ENCODE results near the gene SCGB1C2.

SCGB1C2 gene

GRCh38 chr17:173166-173911 is 36.0 kb downstream of the SCGB1C2 start:
- no peak for DNase-seq

- peak; percentile 39 for DNase-seq
These were observed 39.8 kb downstream of the SCGB1C2 start for GRCh38 chr17:177155-177554.

- DNase-seq = no peak
These were observed 40.4 kb downstream of the SCGB1C2 start for GRCh38 chr17:177762-178161.

GRCh38 chr17:178292-179065 is 41.1 kb downstream of the SCGB1C2 start:
- DNase-seq = no peak

- no peak for DNase-seq
These were observed 41.7 kb downstream of the SCGB1C2 start for GRCh38 chr17:179066-179432.

- DNase-seq = no peak
These were observed 42.5 kb downstream of the SCGB1C2 start for GRCh38 chr17:179781-180380.

GRCh38 chr17:180381-181244 is 43.2 kb downstream of the SCGB1C2 start:
- DNase-seq = no peak

GRCh38 chr17:181245-182049 is 44.1 kb downstream of the SCGB1C2 start, which contains the start of gene DOC2B:
TSS of gene DOC2B (minus strand) at chr17:181650. CDS start at chr17:181479, 171 bp downstream.
- no peak for DNase-seq

- DNase-seq = peak; percentile 50
These were observed 44.8 kb downstream of the SCGB1C2 start for GRCh38 chr17:182050-182751.

- no peak for DNase-seq
These were observed 45.7 kb downstream of the SCGB1C2 start for GRCh38 chr17:183021-183420.

GRCh38 chr17:185445-186138 is 48.2 kb downstream of the SCGB1C2 start:
- DNase-seq = no peak

GRCh38 chr17:187130-187529 is 49.8 kb downstream of the SCGB1C2 start:
- no peak for DNase-seq
